ENCODE data around the gene PRR29.

Gene PRR29

GRCh38 chr17:64041912-64042311, 43.8 kb downstream of the PRR29 start:
- no peak for DNase-seq

DNA sequence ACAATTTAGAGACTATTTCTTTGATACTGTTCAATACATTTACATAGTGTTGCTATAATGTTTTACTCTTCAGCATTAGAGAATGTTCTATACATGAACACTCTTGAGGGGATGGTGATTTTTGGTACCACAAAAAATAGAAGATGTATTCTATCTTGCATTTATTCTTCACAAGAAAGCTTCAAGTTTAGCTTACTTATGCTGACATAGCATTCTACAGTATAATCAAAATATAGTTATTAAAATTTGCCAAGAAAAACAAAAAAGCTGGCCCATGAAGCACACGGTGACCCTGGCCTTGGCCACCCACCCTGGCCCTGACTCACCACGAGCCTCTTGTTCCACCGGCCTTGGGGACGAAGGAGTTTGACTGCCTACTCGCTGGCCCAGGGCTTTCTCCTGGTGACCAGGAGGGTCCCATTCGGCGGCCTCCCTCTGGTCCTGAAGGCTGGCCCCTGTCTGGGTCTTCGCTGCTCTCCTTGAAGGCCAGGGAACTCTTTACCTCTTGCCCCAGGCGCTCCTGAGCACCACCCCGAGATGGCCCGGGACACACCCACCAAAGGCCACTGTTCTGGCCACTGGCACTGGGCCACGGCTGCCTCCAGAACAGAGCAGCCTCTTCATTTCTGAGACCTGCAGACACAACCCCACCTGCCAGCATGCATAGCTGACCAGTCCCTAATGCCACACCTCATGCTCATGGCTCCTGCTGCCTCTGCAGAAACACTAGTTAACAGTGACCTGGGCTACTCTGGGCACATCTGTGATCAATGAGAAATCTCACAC, 44.7 kb downstream of the PRR29 start:
- no peak for DNase-seq

DNA sequence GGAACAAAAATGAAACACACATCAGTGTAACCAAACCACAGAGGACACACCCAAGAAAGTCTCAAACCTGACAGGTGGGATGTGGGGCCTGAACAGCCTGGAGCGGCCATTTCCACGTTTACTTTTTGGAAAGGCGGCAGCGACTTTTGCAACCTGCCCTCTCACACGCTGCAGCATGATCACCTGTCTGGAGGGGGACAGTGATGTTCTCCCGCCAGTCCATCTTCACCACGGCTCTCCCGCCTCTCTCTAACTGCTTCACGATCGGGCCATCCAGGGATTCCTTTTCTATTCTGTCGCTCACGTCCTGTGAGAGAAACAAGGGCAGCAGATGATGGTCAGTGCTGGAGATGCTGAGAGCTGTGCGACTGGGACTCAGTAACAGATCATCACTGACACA, 47.0 kb downstream of the PRR29 start:
- no peak for DNase-seq

DNA sequence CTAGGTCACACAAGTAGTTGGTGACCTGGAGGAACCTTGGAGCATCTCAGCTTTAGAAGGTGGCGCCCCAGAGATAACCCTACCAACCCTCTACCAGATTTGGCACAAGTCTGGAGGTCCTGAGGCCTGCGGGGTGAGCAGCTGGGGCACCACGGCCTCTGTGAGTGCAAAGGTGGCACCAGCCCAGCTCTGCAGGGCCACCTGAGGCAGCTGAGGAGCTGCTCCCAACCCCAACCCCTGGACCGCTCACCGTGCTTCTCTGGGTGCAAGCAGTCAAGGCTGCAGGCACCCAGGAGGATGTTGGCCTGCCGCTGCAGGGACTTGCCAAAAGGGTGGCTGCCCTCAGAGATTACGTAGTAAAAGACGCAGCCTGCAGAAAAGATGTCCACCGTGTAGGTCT, 50.7 kb downstream of the PRR29 start:
- no peak for DNase-seq

GRCh38 chr17:64051153-64051552, 53.0 kb downstream of the PRR29 start:
- no peak for DNase-seq

DNA sequence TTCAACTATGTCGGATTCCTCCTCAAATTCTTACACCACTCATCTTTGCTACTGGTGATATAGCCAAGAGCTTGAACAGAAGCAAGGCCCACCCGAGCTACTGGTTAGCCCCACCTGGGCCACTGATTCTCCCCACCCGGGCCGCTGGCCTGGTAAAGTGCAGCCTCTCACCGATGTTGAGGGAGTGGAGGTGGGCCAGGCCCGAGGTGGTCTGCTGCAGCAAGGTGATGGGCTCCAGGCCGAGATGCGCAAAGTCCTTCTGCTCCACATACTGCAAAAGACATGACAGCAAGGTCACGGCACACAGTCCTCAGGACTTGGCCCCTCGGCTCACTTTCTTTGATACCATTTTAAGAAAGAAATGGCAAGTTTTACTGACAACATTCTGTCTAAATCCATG, 55.0 kb downstream of the PRR29 start:
- DNase-seq = no peak
